Sigmoid colon (tissue), 4 donors: Measurements from ENCODE around the gene ZNF830.

ENCODE experiments used
- EP300 ChIP-seq, 4 donors: sonication (generic); formaldehyde crosslinking; IDR thresholded peaks; one replicate each; pipeline ENCODE4 v1.6.1; 2017; ENCODE audit warnings: antibody characterized with exemption in 4 of 4
- POLR2A ChIP-seq, 2 donors: fragments of 450-650 bp; IDR thresholded peaks; one replicate each; pipeline ENCODE4 v1.6.1; 2016; ENCODE audit warnings: antibody characterized with exemption in 2 of 2, mild to moderate bottlenecking in 2 of 2, moderate library complexity in 2 of 2
- TF ChIP-seq, protein P1 (sequence below), 4 experiments: fragments of 450-650 bp in 3 of 4; fragments of 200-600 bp in 1 of 4; IDR thresholded peaks; one replicate each; pipeline ENCODE4 v1.5.1; 2016 to 2019; ENCODE audit warnings: antibody characterized with exemption in 4 of 4, mild to moderate bottlenecking in 3 of 4, moderate library complexity in 2 of 4

DNA sequence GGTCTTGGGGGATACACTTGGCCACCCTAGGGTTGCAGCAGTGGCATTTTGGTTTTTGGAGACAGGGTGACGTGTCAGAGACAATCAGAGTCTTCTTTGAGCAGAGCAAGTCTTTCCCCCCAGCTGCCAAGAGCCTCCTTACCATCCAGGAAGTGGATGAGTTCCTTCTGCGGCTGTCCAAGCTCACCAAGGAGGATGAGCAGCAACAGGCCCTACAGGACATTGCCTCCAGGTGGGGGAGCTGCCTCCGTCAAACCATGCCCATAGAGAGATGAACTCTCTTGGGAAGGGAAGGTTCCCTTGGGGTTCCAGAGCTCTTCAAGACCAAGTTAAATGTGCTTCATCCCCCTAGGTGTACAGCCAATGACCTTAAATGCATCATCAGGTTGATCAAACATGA lies 30.3 kb downstream of the ZNF830 start:
- TF ChIP-seq, protein P1, sequence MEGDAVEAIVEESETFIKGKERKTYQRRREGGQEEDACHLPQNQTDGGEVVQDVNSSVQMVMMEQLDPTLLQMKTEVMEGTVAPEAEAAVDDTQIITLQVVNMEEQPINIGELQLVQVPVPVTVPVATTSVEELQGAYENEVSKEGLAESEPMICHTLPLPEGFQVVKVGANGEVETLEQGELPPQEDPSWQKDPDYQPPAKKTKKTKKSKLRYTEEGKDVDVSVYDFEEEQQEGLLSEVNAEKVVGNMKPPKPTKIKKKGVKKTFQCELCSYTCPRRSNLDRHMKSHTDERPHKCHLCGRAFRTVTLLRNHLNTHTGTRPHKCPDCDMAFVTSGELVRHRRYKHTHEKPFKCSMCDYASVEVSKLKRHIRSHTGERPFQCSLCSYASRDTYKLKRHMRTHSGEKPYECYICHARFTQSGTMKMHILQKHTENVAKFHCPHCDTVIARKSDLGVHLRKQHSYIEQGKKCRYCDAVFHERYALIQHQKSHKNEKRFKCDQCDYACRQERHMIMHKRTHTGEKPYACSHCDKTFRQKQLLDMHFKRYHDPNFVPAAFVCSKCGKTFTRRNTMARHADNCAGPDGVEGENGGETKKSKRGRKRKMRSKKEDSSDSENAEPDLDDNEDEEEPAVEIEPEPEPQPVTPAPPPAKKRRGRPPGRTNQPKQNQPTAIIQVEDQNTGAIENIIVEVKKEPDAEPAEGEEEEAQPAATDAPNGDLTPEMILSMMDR (IDR thresholded peaks at IDR 0.05): no peak
- TF ChIP-seq POLR2A (IDR thresholded peaks at IDR 0.05): no peak
- no peak for TF ChIP-seq EP300 (IDR thresholded peaks at IDR 0.05)
